HG03045 (cell line): Measurements from ENCODE around the gene PKP1.

Experiments used
- ATAC-seq: cut with Tn5 transposase; IDR thresholded peaks from one replicate; pipeline ENCODE4 v1.9.1; 2021; ENCODE audit warnings: mild to moderate bottlenecking, moderate library complexity; ENCODE audit not compliant: unreplicated experiment

Gene PKP1

GRCh38 chr1:201277441-201277840 lies 5.9 kb upstream of the PKP1 start:
- ATAC-seq, result no peak

GRCh38 chr1:201279313-201279712 lies 4.0 kb upstream of the PKP1 start:
- no peak for ATAC-seq

- ATAC-seq, result no peak
These were observed 2.4 kb upstream of the PKP1 start for GRCh38 chr1:201280884-201281283.

GRCh38 chr1:201281573-201281972 lies 1.7 kb upstream of the PKP1 start:
- ATAC-seq, result no peak

GRCh38 chr1:201282216-201282615 lies 1.1 kb upstream of the PKP1 start:
- no peak for ATAC-seq

- ATAC-seq, result no peak
These were observed 689 bp downstream of the PKP1 start for GRCh38 chr1:201283836-201284553.

GRCh38 chr1:201284636-201285035 lies 1.3 kb downstream of the PKP1 start:
- ATAC-seq, result no peak

GRCh38 chr1:201285846-201286245 lies 2.5 kb downstream of the PKP1 start:
- no peak for ATAC-seq

GRCh38 chr1:201286445-201286844 lies 3.1 kb downstream of the PKP1 start:
- ATAC-seq, result no peak

GRCh38 chr1:201288007-201288406 lies 4.7 kb downstream of the PKP1 start:
- ATAC-seq, result no peak

GRCh38 chr1:201288765-201289164 lies 5.5 kb downstream of the PKP1 start:
- ATAC-seq, result no peak

GRCh38 chr1:201290551-201290950 lies 7.2 kb downstream of the PKP1 start:
- no peak for ATAC-seq

GRCh38 chr1:201291916-201292315 lies 8.6 kb downstream of the PKP1 start:
- no peak for ATAC-seq

- no peak for ATAC-seq
These were observed 11.6 kb downstream of the PKP1 start for GRCh38 chr1:201294876-201295275.

GRCh38 chr1:201295346-201295745 lies 12.0 kb downstream of the PKP1 start:
- ATAC-seq, result no peak

GRCh38 chr1:201295861-201296260 lies 12.6 kb downstream of the PKP1 start:
- no peak for ATAC-seq

GRCh38 chr1:201296352-201296751 lies 13.0 kb downstream of the PKP1 start:
- ATAC-seq, result no peak

GRCh38 chr1:201298396-201299381 lies 15.4 kb downstream of the PKP1 start:
- ATAC-seq, result no peak

- no peak for ATAC-seq
These were observed 16.7 kb downstream of the PKP1 start for GRCh38 chr1:201299968-201300367.

GRCh38 chr1:201300641-201301040 lies 17.3 kb downstream of the PKP1 start:
- ATAC-seq, result no peak

- ATAC-seq, result no peak
These were observed 19.2 kb downstream of the PKP1 start for GRCh38 chr1:201302163-201303152.
